Left forelimb (tissue), 1 donor: ENCODE data around the gene CNTN3.

Experiments used
- DNase-seq: peaks from one replicate; pipeline ENCODE4 v3.0.0-alpha.2; 2018; ENCODE audit warnings: low spot score

Gene CNTN3

GRCh38 chr3:74607803-74608202, 6.7 kb downstream of the CNTN3 start:
- DNase-seq, result no peak

- no peak for DNase-seq
Observed at GRCh38 chr3:74606996-74607395, 7.5 kb downstream of the CNTN3 start.

GRCh38 chr3:74605437-74605836, 9.0 kb downstream of the CNTN3 start:
- no peak for DNase-seq

- DNase-seq, result no peak
Observed at GRCh38 chr3:74603292-74603691, 11.2 kb downstream of the CNTN3 start.

- DNase-seq, result no peak
Observed at GRCh38 chr3:74602471-74602870, 12.0 kb downstream of the CNTN3 start.

DNA sequence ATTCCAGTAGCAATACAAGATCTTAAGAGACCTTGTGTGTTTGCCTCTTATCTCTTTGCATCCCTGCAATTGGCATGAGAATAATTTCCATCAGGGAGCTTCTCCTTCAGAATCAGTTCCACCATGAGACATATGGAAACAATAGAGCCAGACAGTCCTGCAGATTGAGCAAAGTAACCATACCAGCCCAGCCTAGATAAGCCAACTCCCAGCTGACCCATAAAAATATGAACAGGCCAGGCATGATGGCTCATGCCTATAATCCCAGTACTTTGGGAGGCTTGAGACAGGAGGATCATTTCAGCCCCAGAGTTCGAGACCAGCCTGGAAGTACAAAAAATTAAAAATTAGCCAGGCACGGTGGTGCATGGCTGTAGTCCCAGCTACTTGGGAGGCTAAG, 12.7 kb downstream of the CNTN3 start:
- DNase-seq, result no peak

- no peak for DNase-seq
Observed at GRCh38 chr3:74599564-74599963, 14.9 kb downstream of the CNTN3 start.

DNA sequence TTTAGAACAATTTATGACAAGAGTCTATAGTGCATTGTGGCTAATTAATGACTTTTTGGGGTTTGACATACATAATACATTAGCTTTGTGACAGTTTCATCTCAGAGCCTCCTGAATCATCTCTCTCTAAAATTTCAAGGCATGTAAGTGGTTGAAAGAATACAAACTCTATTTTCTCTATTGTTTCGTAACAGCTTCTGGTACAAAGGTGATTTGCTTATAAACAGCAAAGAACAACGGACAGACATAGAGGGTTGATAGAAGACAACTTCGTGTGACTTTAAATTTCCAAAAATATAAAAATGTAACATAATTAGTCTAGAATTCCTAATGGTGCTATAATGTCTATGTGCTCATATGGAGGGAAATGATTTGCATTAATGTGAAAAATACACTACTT, 21.3 kb downstream of the CNTN3 start:
- no peak for DNase-seq

DNA sequence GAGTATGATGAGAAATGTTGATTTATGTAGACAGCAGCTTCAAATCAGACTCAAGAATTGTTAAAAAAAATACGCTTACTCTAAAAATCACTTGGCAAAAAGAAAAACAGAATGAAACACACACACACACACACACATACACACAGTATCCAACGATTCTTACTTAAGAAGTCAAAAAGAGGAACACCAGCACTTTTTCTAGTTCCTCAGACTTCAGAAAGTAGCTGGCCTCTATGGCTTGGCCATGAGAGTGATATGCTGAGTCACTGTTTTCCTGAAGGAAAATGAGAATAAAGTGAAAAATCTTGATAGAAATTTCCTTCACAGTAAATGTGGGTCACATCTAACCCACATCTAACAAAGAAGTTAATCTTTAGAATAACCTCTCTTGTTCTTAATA, 22.1 kb downstream of the CNTN3 start:
- DNase-seq, result no peak

DNA sequence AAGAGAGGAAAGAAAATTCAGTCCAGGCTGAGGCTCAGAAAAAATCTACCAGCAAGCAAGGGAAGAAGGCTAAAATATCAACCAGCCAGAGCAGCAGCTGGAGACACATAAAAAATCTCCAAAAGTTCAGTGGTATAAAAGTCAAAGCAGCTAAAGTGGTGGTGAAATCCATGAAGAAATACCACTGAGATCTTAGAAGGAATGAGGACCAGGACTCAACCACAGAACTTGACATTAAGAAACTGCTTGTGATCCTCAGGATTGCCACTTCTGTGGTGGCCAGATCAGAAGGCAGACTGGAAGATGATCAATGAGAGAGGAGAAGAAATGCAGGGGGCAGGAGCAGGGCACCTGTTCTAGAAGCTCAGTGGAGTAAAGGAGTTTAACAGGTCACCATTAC, 22.5 kb downstream of the CNTN3 start:
- no peak for DNase-seq

GRCh38 chr3:74591342-74591741, 23.1 kb downstream of the CNTN3 start:
- DNase-seq, result no peak

DNA sequence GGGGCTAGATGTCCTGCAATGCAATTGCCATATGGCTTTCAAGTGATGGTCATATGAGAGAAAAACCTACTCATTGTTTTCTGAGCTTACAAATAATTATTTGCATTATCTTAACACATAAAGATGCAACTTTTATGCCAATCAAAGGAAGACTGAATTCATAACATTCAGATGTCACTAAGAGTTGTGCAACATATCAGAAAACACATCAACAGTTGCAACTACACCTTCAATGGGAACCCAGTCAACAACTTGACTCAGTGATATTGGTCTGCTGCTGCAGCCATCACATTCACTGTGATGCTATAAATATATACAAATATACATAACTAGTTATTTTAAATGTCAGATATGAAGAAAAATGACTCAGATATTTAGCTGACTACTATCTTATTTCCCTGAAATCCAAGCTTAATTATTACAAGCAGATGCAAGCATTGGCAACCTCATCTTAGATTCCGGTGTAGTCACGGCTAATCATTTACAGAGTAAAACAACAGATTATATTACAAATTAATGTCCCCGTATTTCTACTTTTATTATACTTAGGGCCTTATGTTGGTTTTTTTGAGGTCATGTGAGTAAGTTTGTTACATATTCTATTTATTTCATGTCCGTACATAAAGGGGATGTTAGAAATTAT, 23.7 kb downstream of the CNTN3 start:
- DNase-seq, result no peak

DNA sequence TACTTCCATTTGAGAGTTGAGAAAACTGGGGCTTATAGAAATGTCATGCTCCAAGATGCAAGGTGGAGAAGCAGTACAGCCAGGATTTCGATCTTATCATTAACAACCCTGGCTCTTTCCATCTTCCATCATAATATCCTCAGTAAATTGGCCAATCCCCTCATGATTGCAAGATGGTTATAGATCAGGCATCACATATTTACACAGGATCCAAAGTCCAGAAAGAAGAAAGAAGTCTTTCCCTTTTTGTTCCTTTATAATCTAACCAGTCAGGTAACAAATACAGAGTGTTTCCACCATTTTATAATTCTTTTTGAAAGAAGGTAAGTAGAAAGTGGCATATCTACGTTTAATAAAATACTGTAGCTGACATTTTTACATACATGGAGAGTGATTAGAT, 29.7 kb downstream of the CNTN3 start:
- no peak for DNase-seq

DNA sequence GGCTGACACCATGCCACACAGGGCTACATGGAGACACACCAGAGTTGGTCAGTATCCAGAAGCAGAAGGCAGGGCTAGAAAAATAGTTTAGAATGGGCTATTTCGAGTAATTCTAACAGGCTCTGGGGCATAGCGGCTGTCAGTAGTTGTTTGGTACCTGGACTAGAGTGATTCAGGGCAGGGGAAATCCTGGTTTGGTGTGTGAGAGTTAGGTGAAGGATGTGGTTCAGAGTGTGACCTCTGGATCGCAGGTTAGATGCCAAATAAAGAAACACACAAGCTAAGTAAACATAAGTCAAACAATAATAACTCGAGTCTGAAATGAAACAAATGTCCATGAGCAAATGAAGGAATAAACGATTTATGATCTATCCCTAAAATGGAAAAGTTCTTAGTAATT, 31.5 kb downstream of the CNTN3 start:
- no peak for DNase-seq

DNA sequence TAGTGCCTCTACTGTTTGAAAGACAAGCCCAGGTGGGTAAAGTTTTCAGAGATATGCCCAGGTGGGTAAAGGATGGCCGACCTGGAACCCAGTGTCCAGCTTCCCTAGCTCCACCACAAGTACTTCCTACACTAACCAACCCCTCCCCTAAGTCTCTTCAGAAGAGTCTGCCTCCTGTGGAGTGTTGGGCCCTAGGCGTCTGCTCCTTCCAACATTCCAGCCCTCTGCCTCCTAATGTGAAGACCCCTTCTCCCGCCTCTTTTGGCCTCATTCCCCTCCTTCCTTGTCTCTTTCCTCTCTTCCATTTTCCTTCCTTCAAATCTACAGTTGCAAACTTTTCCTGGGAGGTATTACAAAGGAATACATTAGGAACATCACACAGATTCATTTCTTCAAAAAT, 38.6 kb downstream of the CNTN3 start:
- DNase-seq, result no peak

DNA sequence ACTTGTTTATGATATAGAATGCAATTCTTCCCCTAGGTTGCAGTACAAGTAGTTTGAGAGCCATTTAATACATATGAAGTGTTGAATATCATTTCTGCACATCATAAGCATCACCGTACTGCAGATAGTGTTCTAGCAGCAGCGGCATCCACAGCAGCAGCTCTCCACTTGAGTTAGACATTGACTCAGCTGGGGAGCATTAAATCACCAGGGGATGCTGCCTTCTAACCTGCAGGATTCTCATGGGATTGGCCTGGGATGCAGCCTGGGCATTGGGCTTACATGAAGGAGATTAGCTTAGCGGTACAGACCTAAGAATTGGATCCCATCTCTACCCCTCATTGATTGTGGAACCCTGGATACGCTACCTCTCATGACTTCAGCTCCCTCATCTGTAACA, 43.3 kb downstream of the CNTN3 start:
- DNase-seq, result no peak
